Stimulated activated memory B cell treated with anti-CD40 and anti-IgM and Interleukin-4, amounts not matched to agents 10 μg/mL and 1 μg/mL and 100 μg/mL, for 72 hours (primary cell): Measurements from ENCODE around the gene CSF1R.

Source experiments
- ATAC-seq: fragments of 150-1000 bp; cut with Tn5 transposase; 2 replicates; pipeline ENCODE4 v1.10.0; 2021
- H3K27ac Mint-ChIP-seq: one replicate; pipeline ENCODE4 v1.8.0; 2022; ENCODE audit warnings: mild to moderate bottlenecking, mixed read lengths
- H3K27me3 Mint-ChIP-seq: one replicate; pipeline ENCODE4 v1.8.0; 2022; ENCODE audit warnings: mixed read lengths
- H3K36me3 Mint-ChIP-seq: one replicate; pipeline ENCODE4 v1.8.0; 2022; ENCODE audit warnings: mixed read lengths
- H3K4me1 Mint-ChIP-seq: one replicate; pipeline ENCODE4 v1.8.0; 2022; ENCODE audit warnings: mixed read lengths
- H3K4me3 Mint-ChIP-seq: one replicate; pipeline ENCODE4 v1.8.0; 2022; ENCODE audit warnings: mild to moderate bottlenecking, moderate library complexity, mixed read lengths
- H3K9me3 Mint-ChIP-seq: one replicate; pipeline ENCODE4 v1.8.0; 2022; ENCODE audit warnings: mixed read lengths

Gene CSF1R

DNA sequence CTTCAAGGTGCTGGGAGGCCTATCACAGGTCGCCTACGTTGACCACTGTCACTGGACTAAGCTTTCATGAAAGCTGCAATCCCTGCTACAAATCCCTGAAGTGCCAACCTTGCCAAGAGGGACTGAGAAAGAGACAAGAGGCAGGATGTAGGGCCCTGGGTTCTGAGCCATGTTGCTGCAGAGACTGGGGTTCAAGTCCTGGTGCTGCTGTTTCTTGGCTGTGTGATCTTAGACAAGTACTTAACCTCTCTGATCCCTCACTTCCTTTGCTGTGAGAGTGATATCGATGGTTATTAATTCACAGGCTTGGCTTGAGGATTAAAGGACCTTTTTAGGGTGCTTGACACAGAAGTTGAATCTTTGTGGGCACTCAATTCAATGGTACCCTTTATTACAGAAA, 15.5 kb downstream of the CSF1R start:
- no peak for ATAC-seq
- Mint-ChIP-seq H3K4me1 (peaks cover 28% of the 10 kb centered on the region), H3K4me3 (no peak overlapping the region), H3K9me3 (peaks cover 4% of the 10 kb centered on the region), H3K36me3 (no peaks in the 10 kb centered on the region), H3K27me3 (peaks cover 8% of the 10 kb centered on the region), H3K27ac (no peak overlapping the region)

DNA sequence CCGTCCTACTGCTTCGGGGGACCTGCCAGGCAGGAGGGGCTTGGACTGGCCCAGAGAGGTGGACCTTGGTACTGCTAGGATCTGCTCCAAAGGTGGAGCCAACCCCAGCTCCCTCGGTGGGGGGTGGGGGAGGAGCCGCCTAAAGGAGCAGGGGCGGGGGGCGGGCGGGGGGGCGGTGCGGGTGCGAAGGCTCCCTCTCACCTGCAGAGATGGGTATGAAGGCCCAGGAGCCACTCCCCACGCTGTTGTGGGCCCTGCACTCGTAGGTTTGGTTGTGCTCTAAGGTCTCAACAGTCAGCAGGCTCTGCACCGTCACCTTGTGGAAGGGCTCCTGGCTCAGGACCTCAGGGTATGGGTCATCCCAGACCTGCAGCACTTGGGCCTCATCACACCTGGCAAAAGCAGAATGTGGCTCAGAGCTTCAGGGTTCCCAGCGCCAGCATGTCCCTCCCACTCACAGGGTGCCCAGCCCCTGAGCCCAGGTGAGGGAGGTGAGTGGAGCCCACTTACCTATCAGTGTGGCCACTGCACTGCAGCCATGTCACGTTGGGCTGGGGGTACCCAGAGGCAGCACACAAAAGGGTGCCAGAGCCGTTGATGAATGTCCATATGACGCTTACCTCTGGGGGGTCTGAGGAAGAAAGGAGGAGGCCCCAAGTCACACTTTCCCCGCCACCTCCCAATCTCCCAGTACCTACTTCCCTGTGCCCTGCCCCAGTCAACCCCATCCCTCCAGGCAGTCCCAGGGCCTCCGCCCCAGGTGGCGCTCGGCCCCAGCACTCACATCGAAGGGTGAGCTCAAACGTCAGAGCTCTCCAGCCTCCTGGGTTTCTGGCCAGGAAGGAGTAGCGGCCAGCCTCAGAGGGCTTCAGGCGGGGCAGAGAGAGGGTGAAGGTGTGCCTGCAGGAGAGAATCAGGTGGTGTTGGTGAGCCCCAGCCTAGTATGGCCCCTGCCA, 16.4 kb downstream of the CSF1R start:
- H3K27ac Mint-ChIP-seq = no peak overlapping the region
- H3K4me1 Mint-ChIP-seq = peaks cover 36% of the 10 kb centered on the region
- ATAC-seq = no peak
- H3K9me3 Mint-ChIP-seq = peaks cover 4% of the 10 kb centered on the region
- peaks cover 13% of the 10 kb centered on the region for H3K27me3 Mint-ChIP-seq
- H3K36me3 Mint-ChIP-seq = no peaks in the 10 kb centered on the region
- H3K4me3 Mint-ChIP-seq = no peak overlapping the region

DNA sequence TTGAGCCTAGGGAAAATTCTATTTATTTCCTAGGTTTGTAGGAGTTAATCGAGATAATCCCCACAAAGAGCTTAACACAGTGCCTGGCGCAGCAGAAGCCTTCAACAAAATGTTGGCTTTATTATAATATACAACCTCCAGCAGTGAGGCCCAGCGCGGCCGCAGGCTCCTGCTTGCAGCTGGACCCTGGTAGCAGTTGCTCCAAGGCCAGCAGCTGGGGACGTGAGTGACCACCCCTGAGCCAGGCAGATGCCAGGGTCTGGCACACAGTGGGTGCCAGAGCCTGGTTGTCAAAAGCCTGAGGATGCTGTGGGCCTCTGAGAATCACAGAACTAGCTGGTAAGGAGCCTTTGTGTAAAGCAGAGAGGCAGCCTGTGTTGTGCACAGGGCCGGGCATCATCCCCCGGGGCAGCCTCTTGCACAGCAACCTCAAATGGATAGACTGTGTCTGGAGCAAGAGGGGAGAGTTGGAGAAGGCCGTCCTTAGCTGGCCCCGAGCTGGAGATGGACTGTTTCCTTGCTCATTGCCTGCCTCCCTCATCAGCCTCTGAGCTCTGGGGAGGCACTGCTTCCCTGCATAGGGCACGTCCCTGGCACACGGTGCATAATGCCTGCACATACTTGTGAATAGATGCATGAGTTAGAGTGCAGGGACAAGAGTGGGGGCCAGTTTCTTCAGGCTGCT, 17.3 kb downstream of the CSF1R start:
- Mint-ChIP-seq H3K4me3 (no peak overlapping the region), H3K27ac (no peak overlapping the region), H3K4me1 (peaks cover 42% of the 10 kb centered on the region), H3K27me3 (peaks cover 20% of the 10 kb centered on the region), H3K9me3 (peaks cover 4% of the 10 kb centered on the region), H3K36me3 (no peaks in the 10 kb centered on the region)
- no peak for ATAC-seq

DNA sequence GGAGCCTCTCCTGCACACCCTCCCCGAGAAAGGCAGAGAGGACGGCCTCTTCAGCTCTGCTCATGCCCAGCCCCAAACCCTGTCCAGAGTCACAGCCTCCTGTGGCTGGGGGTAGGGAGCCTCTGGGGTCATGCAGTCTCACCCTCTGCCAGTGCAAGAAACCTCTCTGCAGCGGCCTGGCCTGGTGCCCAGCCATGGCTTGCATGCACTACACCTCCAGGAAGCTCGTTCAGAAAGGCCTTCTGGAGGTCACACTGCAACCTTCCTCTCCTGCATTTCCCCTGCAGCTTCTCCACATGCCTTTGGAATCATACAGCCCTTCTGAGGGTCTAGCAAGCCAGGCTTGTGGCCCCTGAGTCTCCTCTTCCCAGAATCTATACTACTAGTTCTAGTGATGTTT, 17.9 kb downstream of the CSF1R start:
- H3K27ac Mint-ChIP-seq = no peak overlapping the region

GRCh38 chr5:150068071-150068470, 18.3 kb downstream of the CSF1R start:
- no peak for ATAC-seq
- Mint-ChIP-seq H3K4me1 (peaks cover 42% of the 10 kb centered on the region), H3K27me3 (peaks cover 20% of the 10 kb centered on the region), H3K27ac (no peak overlapping the region), H3K36me3 (no peaks in the 10 kb centered on the region), H3K9me3 (peaks cover 4% of the 10 kb centered on the region), H3K4me3 (no peak overlapping the region)

More for the DNA sequence above, 17.9 kb downstream of the CSF1R start:
- peaks cover 20% of the 10 kb centered on the region for H3K27me3 Mint-ChIP-seq
- H3K36me3 Mint-ChIP-seq = no peaks in the 10 kb centered on the region
- peaks cover 4% of the 10 kb centered on the region for H3K9me3 Mint-ChIP-seq
- peaks cover 42% of the 10 kb centered on the region for H3K4me1 Mint-ChIP-seq
- no peak for ATAC-seq
- H3K4me3 Mint-ChIP-seq = no peak overlapping the region

DNA sequence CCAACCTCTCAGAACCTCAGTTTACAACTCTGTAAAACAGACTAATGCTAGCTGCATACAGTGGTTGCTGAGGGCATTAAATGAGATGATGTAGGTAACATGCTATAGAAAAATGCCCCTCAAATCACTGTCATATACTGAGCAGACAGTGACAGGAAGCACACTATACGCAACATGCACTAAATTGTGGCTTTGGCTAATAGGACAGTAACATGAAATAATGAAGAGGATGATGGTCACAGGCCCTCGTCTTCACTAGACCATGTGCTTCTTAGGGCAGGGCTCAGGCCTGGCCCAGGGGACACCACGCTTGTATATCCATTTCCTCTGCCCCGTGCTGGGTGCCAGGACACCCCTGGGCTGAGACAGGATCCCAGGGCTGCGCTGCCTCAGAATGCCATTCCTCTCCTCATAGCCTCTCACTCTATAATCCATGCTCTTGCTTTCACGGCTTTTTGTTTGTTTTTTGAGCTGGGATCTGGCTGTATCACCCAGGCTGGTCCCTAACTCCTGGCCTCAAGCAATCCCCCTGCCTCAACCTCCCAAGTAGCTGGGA, 18.9 kb downstream of the CSF1R start:
- H3K36me3 Mint-ChIP-seq = no peaks in the 10 kb centered on the region
- H3K4me1 Mint-ChIP-seq = peaks cover 42% of the 10 kb centered on the region
- H3K27me3 Mint-ChIP-seq = peaks cover 20% of the 10 kb centered on the region
- no peak overlapping the region for H3K4me3 Mint-ChIP-seq
- peak; percentile 2 for ATAC-seq
- peak overlapping the region; percentile 59 for H3K27ac Mint-ChIP-seq
- no peaks in the 10 kb centered on the region for H3K9me3 Mint-ChIP-seq

GRCh38 chr5:150066901-150067396, 19.4 kb downstream of the CSF1R start:
- ATAC-seq = peak; percentile 72
- peaks cover 42% of the 10 kb centered on the region for H3K4me1 Mint-ChIP-seq
- no peaks in the 10 kb centered on the region for H3K9me3 Mint-ChIP-seq
- peak overlapping the region; percentile 19 for H3K4me3 Mint-ChIP-seq
- peak overlapping the region; percentile 59 for H3K27ac Mint-ChIP-seq
- peaks cover 20% of the 10 kb centered on the region for H3K27me3 Mint-ChIP-seq
- no peaks in the 10 kb centered on the region for H3K36me3 Mint-ChIP-seq

DNA sequence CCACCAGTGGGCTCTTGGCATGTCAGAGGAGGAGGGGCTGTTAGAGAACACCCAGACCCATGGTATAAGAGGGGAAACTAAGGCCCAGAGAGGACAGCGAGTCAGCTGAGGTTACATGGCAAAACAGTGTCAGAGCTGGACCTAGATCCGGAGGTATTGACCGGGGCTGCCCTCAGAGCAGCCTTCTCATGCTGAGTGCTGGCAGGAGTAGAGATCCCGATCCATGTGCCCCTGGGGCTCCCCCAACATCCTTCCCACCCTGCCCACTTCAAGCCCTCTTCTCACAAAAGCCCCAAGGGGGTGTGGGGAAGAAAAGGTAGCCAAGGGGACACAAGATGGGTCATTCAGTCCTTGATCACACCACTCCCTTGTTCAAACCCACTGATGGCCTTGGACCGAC, 19.9 kb downstream of the CSF1R start:
- Mint-ChIP-seq H3K27me3 (peaks cover 20% of the 10 kb centered on the region), H3K36me3 (no peaks in the 10 kb centered on the region), H3K4me3 (peak overlapping the region; percentile 19), H3K4me1 (peaks cover 42% of the 10 kb centered on the region), H3K9me3 (no peaks in the 10 kb centered on the region), H3K27ac (peak overlapping the region; percentile 59)
- no peak for ATAC-seq

DNA sequence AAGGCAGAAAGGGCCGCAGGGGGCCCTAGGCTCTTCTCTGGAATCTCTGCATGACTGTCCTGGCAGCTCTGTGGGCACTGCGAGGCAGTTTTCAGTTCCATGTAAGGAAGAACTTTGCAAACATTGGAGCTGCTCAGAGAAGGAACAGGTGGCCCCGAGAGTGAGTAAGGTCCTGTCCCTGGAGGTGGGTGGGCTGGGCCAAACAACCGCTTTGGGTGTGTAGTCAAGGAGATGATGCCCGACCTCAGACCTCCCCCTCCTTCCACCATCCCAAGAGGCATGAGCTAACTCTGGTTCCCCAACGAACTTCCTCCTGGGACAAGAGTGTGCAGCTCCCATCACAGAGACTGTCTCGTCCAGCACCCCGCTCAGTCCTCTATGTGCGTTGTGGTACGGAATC, 20.5 kb downstream of the CSF1R start:
- Mint-ChIP-seq H3K27me3 (peaks cover 20% of the 10 kb centered on the region), H3K9me3 (no peaks in the 10 kb centered on the region), H3K4me3 (no peak overlapping the region), H3K27ac (peak overlapping the region; percentile 59), H3K36me3 (no peaks in the 10 kb centered on the region), H3K4me1 (peaks cover 42% of the 10 kb centered on the region)
- ATAC-seq = peak; percentile 52

GRCh38 chr5:150065346-150065745, 21.0 kb downstream of the CSF1R start:
- ATAC-seq = no peak
- H3K4me1 Mint-ChIP-seq = peaks cover 42% of the 10 kb centered on the region
- no peaks in the 10 kb centered on the region for H3K9me3 Mint-ChIP-seq
- no peaks in the 10 kb centered on the region for H3K36me3 Mint-ChIP-seq
- no peak overlapping the region for H3K27ac Mint-ChIP-seq
- no peak overlapping the region for H3K4me3 Mint-ChIP-seq
- peaks cover 20% of the 10 kb centered on the region for H3K27me3 Mint-ChIP-seq

GRCh38 chr5:150064681-150065220, 21.6 kb downstream of the CSF1R start:
- Mint-ChIP-seq H3K27me3 (peaks cover 20% of the 10 kb centered on the region), H3K27ac (no peak overlapping the region), H3K36me3 (no peaks in the 10 kb centered on the region), H3K4me1 (peaks cover 42% of the 10 kb centered on the region), H3K9me3 (no peaks in the 10 kb centered on the region), H3K4me3 (no peak overlapping the region)
- ATAC-seq = no peak

GRCh38 chr5:150063638-150064037, 22.7 kb downstream of the CSF1R start:
- Mint-ChIP-seq H3K36me3 (no peaks in the 10 kb centered on the region), H3K27me3 (peaks cover 20% of the 10 kb centered on the region), H3K4me1 (peaks cover 44% of the 10 kb centered on the region), H3K4me3 (no peak overlapping the region), H3K27ac (no peak overlapping the region), H3K9me3 (no peaks in the 10 kb centered on the region)
- no peak for ATAC-seq

- H3K4me1 Mint-ChIP-seq = peaks cover 40% of the 10 kb centered on the region
- H3K4me3 Mint-ChIP-seq = no peak overlapping the region
- H3K27ac Mint-ChIP-seq = no peak overlapping the region
- peaks cover 20% of the 10 kb centered on the region for H3K27me3 Mint-ChIP-seq
- H3K36me3 Mint-ChIP-seq = no peaks in the 10 kb centered on the region
- no peaks in the 10 kb centered on the region for H3K9me3 Mint-ChIP-seq
- no peak for ATAC-seq
These were observed 24.0 kb downstream of the CSF1R start for GRCh38 chr5:150062216-150062922.

GRCh38 chr5:150061538-150061995, 24.8 kb downstream of the CSF1R start:
- Mint-ChIP-seq H3K4me1 (peaks cover 32% of the 10 kb centered on the region), H3K4me3 (no peak overlapping the region), H3K27ac (no peak overlapping the region), H3K27me3 (peaks cover 14% of the 10 kb centered on the region), H3K9me3 (no peaks in the 10 kb centered on the region), H3K36me3 (peaks cover 2% of the 10 kb centered on the region)
- ATAC-seq = no peak
